ENCODE results near the gene IPCEF1.
"Not testable (repeated sequence)": the region's sequence is repeated elsewhere in the genome, so short reads cannot be mapped to it uniquely, and the experiment has no call there.

Gene IPCEF1

GRCh38 chr6:154243793-154244750 lies 112.5 kb downstream of the IPCEF1 start:
- no peak for DNase-seq

- DNase-seq: no peak
These were observed 113.8 kb downstream of the IPCEF1 start for GRCh38 chr6:154242617-154243357.

GRCh38 chr6:154241581-154241980 lies 115.0 kb downstream of the IPCEF1 start:
- no peak for DNase-seq

- not testable (repeated sequence) for DNase-seq
These were observed 115.5 kb downstream of the IPCEF1 start for GRCh38 chr6:154241061-154241460.

- no peak for DNase-seq
These were observed 117.2 kb downstream of the IPCEF1 start for GRCh38 chr6:154239392-154239791.

- no peak for DNase-seq
These were observed 117.8 kb downstream of the IPCEF1 start for GRCh38 chr6:154238831-154239230.

- no peak for DNase-seq
These were observed 119.8 kb downstream of the IPCEF1 start for GRCh38 chr6:154236646-154237301.

GRCh38 chr6:154234019-154234772 lies 122.4 kb downstream of the IPCEF1 start:
- DNase-seq: no peak

- DNase-seq: no peak
These were observed 123.2 kb downstream of the IPCEF1 start for GRCh38 chr6:154233383-154233782.

- DNase-seq: no peak
These were observed 124.3 kb downstream of the IPCEF1 start for GRCh38 chr6:154232013-154232910.

- no peak for DNase-seq
These were observed 125.5 kb downstream of the IPCEF1 start for GRCh38 chr6:154230910-154231595.

GRCh38 chr6:154230393-154230792 lies 126.2 kb downstream of the IPCEF1 start:
- DNase-seq: no peak

- DNase-seq: no peak
These were observed 126.8 kb downstream of the IPCEF1 start for GRCh38 chr6:154229786-154230185.

GRCh38 chr6:154228521-154228905 lies 128.1 kb downstream of the IPCEF1 start:
- no peak for DNase-seq

GRCh38 chr6:154227862-154228520 lies 128.6 kb downstream of the IPCEF1 start:
- DNase-seq: no peak

- DNase-seq: no peak
These were observed 130.1 kb downstream of the IPCEF1 start for GRCh38 chr6:154226461-154226860.

- no peak for DNase-seq
These were observed 133.3 kb downstream of the IPCEF1 start for GRCh38 chr6:154223296-154223695.

GRCh38 chr6:154222716-154223115 lies 133.9 kb downstream of the IPCEF1 start:
- no peak for DNase-seq

- no peak for DNase-seq
These were observed 137.4 kb downstream of the IPCEF1 start for GRCh38 chr6:154219250-154219649.

- no peak for DNase-seq
These were observed 137.8 kb downstream of the IPCEF1 start for GRCh38 chr6:154218787-154219186.
